GM03348 (cell line): ENCODE data around the gene KIAA1755.
A peak's percentile ranks its signal among the peaks of the same experiment; 100 is the strongest.

Experiments
- DNase-seq: peaks from one replicate; pipeline ENCODE4 v3.0.0; 2012; ENCODE audit warnings: low spot score

The KIAA1755 gene

DNA sequence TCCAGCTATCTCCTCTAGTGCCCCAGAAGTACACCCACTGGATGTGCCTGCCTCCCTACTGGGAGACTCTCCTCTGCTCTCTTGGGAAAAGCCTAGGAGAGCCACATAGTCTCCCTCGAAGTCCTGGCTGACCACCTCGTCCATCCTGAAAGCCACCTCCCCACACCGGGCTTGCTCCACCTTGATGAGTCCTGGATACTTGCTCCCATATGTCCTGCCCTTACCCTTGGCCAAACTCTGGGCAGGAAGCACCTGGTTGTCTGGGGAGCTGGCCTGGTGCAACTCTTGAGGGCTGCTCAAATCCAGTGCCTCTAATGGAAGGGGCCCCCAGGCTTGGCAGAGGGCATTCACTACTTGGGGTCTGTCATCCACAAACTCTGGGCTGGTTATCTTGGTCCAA is 19.3 kb downstream of the KIAA1755 start:
- no peak for DNase-seq

- DNase-seq: no peak
Measured at GRCh38 chr20:38239441-38239840, 21.1 kb downstream of the KIAA1755 start.

GRCh38 chr20:38238829-38239228 is 21.7 kb downstream of the KIAA1755 start:
- DNase-seq: no peak

DNA sequence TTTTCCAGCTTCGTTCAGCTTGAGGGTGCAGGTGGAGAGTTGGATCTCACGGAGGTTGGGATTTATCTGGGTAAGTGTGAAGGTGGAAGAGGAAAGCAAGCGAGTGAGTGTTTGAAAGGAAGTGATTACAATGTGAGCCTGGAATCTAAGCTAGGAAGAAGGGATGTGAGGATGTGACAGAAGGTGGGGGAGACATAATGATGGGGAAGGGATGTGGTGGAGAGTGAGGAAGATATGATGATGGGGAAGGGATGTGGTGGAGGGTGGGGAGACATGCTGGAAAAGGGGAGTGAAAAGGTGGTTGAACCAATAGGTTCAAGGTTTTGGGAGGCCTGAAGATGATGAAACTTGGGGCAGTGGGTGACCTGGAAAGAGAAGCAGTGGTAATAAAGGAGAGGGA is 23.2 kb downstream of the KIAA1755 start:
- DNase-seq: no peak

GRCh38 chr20:38231531-38232121 is 28.9 kb downstream of the KIAA1755 start:
- DNase-seq: peak; percentile 70

DNA sequence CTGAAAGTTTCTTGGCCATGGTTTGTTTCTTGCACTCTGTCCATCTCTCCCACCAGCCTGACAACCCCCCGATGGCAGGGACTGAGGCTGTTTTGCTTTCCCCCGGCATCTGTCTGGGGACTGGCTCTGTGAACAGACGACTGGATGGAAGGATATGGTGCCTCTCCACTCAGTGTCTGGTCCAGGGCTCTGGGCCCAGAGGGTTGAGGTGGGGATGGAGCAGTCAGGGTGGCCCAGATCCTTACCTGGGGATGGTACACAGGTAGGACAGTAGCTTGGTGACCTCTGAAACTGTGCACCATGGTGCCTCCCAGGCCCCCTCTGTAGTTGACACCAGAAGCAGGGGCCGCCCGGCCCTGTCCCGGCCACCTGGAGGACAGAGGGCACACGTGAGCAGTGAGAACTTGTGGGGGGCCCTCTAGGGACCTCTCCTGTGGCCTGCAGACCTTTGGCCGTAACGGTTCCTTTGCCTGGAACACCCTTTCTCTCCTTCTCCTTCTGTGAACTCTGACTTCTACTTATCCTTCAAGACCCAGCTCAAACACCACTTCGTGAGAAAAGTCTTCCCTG is 29.5 kb downstream of the KIAA1755 start:
- no peak for DNase-seq

- DNase-seq: no peak
Measured at GRCh38 chr20:38230253-38230551, 30.3 kb downstream of the KIAA1755 start.

GRCh38 chr20:38229376-38230252 is 30.9 kb downstream of the KIAA1755 start:
- peak; percentile 76 for DNase-seq

GRCh38 chr20:38228436-38228835 is 32.1 kb downstream of the KIAA1755 start:
- DNase-seq: no peak

DNA sequence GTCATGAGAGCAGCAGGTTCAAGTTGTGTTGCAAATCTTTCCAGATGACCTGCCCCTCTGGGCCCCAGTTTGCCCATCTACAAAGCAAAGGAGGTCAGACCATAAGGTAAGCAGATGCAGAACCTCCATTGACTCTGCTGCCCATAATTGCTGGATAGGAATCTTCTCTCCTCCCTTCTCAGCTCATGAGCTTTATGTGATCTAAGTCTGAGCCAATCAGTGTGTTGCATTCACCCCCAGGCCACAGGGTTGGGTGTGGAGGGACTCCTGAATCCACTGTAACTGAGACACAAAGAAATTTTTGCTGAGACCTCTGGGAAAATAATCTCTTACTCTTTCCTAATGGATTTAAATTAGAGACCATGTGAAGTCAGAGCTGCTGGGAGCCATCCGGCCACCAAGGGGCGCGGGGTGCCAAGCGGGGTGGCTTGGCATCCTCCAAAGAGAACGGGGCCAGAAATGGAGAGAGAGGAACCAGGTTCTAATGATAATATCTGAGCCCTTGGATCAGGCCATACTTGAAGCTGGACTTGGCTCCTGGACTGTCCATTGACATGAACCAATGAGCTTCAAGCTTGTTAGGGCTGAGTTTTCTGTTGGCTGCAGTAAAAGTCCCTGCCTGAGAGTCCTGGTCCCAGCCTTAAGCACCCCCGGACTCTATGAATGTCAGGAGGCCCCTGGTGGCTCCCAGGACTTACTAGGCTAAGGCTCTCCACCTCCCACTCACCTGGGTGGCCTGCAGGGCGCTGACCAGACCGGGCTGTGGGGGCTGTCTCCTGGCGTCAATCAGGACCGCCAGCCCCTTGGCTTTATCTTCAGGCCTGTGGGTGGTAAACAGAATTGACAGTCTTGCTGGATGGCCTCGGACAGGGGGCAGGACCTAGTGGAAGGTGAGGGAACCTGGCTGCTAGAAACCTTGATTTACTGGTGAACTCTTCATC is 32.8 kb downstream of the KIAA1755 start:
- no peak for DNase-seq

- DNase-seq: no peak
Measured at GRCh38 chr20:38226553-38226952, 34.0 kb downstream of the KIAA1755 start.

DNA sequence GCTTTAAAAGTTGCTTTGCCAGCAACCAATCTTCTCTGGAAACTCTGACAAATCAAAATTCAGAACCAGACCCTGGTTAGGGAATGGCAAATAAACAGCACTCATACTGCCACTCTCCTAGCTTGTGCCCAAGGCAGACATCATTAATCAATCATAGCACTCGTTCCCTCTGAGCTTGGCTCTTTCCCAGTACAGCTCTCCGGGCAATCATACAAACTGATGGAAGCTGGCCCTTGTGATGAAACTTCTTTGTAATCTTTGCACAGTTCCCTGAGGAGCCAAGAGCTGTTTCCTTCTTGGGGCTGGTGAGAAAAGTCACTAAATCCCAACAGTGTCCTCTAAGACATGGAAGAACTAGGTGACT is 34.7 kb downstream of the KIAA1755 start:
- no peak for DNase-seq

DNA sequence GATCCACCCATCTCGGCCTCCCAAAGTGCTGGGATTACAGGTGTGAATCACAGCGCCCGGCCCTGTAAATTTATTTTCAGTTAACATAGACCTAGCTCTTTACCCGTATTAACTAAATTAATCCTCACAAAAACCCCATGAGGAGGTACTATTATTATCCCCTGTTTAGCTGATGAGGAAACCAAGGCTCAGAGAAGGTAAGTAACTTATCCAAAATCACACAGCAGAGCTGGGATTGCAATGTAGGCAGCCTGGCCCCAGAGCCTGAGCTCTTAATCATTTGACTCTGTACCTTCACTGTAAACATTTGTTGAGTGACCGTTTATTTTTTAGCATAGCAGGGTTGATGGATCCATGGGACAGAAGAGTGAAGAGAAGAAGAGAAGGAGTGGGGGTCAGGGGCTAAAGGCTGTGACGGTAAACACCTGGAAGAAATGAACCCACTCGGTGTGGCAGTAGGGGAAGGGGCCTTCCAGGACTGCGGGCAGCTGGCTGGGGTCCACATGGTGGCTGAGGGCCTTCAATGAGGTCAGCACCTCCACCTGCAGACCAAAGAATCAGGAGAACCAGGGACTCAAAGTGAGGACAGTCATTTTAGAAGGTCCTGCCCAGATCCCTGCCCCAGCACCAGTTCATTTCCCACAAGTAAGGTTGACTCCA is 35.2 kb downstream of the KIAA1755 start:
- no peak for DNase-seq

- no peak for DNase-seq
Measured at GRCh38 chr20:38224531-38224930, 36.0 kb downstream of the KIAA1755 start.

- no peak for DNase-seq
Measured at GRCh38 chr20:38223743-38224100, 36.8 kb downstream of the KIAA1755 start.

DNA sequence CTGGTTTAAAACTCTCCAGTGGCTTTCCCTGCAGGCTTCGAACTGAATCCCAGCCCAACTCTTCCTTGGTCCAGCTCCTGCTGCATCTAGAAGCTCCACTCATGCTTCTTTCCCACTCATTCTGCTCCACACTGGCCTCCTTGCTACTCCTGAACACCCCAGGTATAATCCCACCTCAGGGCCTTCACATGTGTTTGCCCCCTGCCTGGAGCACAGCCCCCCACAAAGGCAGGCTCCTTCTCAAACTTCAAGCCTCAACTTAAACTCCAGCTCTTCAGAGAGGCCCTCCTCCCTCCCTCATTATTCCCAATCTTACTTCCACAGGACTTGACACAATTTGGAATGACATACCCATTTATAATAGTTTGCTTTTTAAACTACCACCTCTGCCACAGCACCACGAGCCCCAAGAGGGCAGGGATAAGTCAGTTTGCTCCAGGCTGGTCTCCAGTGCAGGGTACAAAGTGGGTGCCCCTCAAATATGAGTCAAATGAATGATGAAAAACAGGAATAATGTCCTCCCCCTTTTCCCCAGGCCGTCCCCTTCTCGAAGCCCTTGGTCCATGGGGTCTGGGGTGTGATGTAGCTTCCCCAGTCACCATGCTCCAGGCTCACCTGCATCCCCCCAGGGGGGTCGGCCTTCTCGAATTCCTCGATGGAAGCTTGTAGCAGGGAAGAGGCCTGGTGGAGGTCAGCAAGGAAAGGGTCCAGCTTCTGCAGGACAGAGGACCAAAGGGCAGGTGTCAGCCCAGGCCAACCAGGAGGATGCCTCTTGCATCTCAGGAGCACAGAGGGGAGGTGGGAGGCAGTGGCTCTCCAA is 37.4 kb downstream of the KIAA1755 start:
- no peak for DNase-seq

DNA sequence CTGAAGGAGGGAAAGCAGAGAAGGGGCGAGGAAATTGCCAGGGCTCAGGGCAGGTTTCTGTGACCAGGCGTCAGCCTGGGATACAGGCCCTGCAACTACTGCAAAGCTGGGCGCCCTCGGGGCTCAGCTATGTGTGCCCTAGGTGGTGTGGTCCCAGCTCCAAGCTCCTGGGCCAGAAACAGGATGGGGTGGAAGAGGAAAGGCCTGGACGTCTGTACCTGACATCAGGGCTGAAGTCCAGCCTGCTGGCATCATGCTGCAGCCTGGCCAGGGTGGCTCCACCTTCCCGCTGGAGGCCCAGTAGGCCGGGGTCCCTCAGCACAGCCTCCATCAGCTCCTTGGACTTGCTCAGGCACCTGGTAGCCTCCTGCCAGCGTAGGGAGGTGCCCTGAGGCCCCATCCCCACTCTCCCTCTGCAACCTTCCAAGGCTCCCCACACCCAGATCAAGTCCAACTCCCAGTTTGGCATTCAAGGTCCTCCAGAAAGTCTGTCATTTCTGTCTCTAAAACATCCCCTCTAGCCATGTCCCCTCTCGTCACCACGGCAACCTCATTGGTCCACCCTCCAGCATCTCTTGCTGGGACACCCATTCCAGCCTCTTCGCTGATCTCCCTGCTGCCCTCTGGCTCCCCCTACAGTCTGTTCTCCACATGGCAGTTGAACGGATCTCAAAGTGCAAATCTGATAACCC is 38.2 kb downstream of the KIAA1755 start:
- peak; percentile 87 for DNase-seq

GRCh38 chr20:38221119-38221589 is 39.4 kb downstream of the KIAA1755 start:
- DNase-seq: peak; percentile 88

DNA sequence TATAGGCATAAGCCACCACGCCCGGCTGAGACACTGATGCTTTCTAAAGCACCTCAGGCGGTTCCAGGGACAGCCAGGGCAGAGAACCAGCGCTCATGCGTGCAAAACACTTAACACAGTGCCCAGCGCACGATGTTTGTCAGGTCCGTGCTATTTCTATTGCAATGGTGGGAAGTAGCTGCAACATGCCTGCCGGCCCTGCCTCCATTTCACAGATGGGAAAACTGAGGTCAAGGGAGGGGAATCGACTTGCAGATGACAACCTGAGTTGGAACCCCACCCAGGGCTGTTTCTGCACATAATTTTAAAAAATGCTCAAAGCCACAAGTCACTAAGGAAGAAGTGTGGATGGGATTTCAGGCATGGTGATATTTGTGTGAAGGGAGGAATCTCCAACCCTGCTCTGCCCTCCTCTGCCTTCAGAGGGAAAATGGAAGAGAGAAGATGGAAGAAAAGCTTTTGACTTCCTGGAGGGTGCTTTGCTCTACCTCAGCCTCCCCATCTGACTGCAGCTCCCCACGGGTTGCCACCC is 39.9 kb downstream of the KIAA1755 start:
- DNase-seq: no peak
